Activated T-helper 1 cell treated with anti-CD3 and anti-CD28 coated beads, Interleukin-2, amount 50 U/mL, for 16 hours (primary cell): ENCODE results near the gene MFAP4.
"Not testable (repeated sequence)": the region's sequence is repeated elsewhere in the genome, so short reads cannot be mapped to it uniquely, and the experiment has no call there.

ENCODE experiments used
- DNase-seq, 2 donors: peaks; one replicate each; pipeline ENCODE4 v3.0.0-alpha.2; 2020; ENCODE audit warnings: low read depth in 1 of 2, low spot score in 1 of 2

Gene MFAP4

GRCh38 chr17:19353401-19353800, 33.6 kb downstream of the MFAP4 start:
- DNase-seq, result not testable (repeated sequence)

GRCh38 chr17:19348806-19349205, 38.2 kb downstream of the MFAP4 start:
- no peak for DNase-seq

- DNase-seq, result no peak
These were observed 38.8 kb downstream of the MFAP4 start for GRCh38 chr17:19348081-19348650.

- no peak for DNase-seq
These were observed 39.5 kb downstream of the MFAP4 start for GRCh38 chr17:19347323-19348080.

GRCh38 chr17:19346351-19347255, 40.4 kb downstream of the MFAP4 start:
- no peak for DNase-seq

GRCh38 chr17:19345486-19346350, 41.3 kb downstream of the MFAP4 start:
- DNase-seq, result no peak

GRCh38 chr17:19345067-19345460, 41.9 kb downstream of the MFAP4 start:
- DNase-seq, result no peak

- no peak for DNase-seq
These were observed 42.5 kb downstream of the MFAP4 start for GRCh38 chr17:19344311-19345066.

GRCh38 chr17:19343671-19344151, 43.3 kb downstream of the MFAP4 start:
- no peak for DNase-seq

GRCh38 chr17:19343256-19343630, 43.7 kb downstream of the MFAP4 start:
- no peak for DNase-seq

GRCh38 chr17:19342611-19343255, 44.3 kb downstream of the MFAP4 start:
- DNase-seq, result no peak

- no peak for DNase-seq
These were observed 45.1 kb downstream of the MFAP4 start for GRCh38 chr17:19341641-19342610.

GRCh38 chr17:19341211-19341631, 45.8 kb downstream of the MFAP4 start:
- no peak for DNase-seq

GRCh38 chr17:19339341-19339815, 47.6 kb downstream of the MFAP4 start:
- no peak for DNase-seq

- peak; percentile 28 to 39 for DNase-seq
These were observed 48.7 kb downstream of the MFAP4 start for GRCh38 chr17:19338031-19338990.

- DNase-seq, result no peak
These were observed 49.3 kb downstream of the MFAP4 start for GRCh38 chr17:19337712-19338023.
